PC-9 (cell line): ENCODE data around the gene ANGPTL7. TPM values are rescaled to one million over a fixed set of nuclear protein-coding genes. Genes with fewer than 3 reads are reported as not detected.

Experiments used
- BruUV-seq: library from RNA; stranded (reverse); fragments of 400-500 nt; replicated peaks from 2 replicates; lab custom pipeline; 2021; lab: Mats Ljungman, UMichigan
- CTCF ChIA-PET: fragments of 300-600 bp; sonication (Branson Sonifier 250); formaldehyde crosslinking; loops from one replicate; lab custom pipeline; 2022; ENCODE audit warnings: antibody characterized with exemption; lab: Charles Lee
- POLR2A ChIA-PET: fragments of 300-600 bp; sonication (Branson Sonifier 250); formaldehyde crosslinking; loops from one replicate; lab custom pipeline; 2022; ENCODE audit warnings: antibody characterized with exemption; ENCODE audit not compliant: unreplicated experiment; lab: Charles Lee
- DNase-seq, 2 experiments: peaks; one replicate each; pipeline versions ENCODE4 v3.0.0 to v3.0.0-alpha.2; 2015 to 2022; ENCODE audit warnings: mixed read lengths in 1 of 2
- H2AFZ ChIP-seq: fragments of 200-600 bp; sonication (generic); 2 replicates; pipeline ENCODE4 v1.8.1; 2017; ENCODE audit warnings: antibody characterized with exemption
- H3F3A ChIP-seq: fragments of 200-600 bp; sonication (generic); 2 replicates; pipeline ENCODE4 v1.8.1; 2017; ENCODE audit warnings: antibody characterized with exemption, mild to moderate bottlenecking, low read depth; ENCODE audit not compliant: insufficient read depth
- H3K27ac ChIP-seq: fragments of 200-600 bp; sonication (generic); 2 replicates; pipeline ENCODE4 v1.6.1; 2016; ENCODE audit warnings: mixed run types
- H3K27me3 ChIP-seq: fragments of 200-600 bp; sonication (generic); 2 replicates; pipeline ENCODE4 v1.6.1; 2016; ENCODE audit warnings: low read depth, mixed run types; ENCODE audit not compliant: insufficient read depth
- H3K36me3 ChIP-seq: fragments of 200-600 bp; sonication (generic); 2 replicates; pipeline ENCODE4 v1.6.1; 2016; ENCODE audit warnings: low read depth, mixed run types
- H3K4me1 ChIP-seq: fragments of 200-600 bp; sonication (generic); replicated peaks from 2 replicates; pipeline ENCODE4 v1.6.1; 2016; ENCODE audit warnings: mixed run types; ENCODE audit not compliant: insufficient read depth
- H3K4me2 ChIP-seq: fragments of 200-600 bp; sonication (generic); 2 replicates; pipeline ENCODE4 v1.6.1; 2017; ENCODE audit warnings: mixed run types
- H3K4me3 ChIP-seq: fragments of 200-600 bp; sonication (generic); 2 replicates; pipeline ENCODE4 v1.6.1; 2016; ENCODE audit warnings: mixed run types
- H3K79me2 ChIP-seq: fragments of 200-600 bp; sonication (generic); 2 replicates; pipeline ENCODE4 v1.6.1; 2017; ENCODE audit warnings: low read depth, mixed run types
- H3K9me2 ChIP-seq: fragments of 200-600 bp; sonication (generic); 2 replicates; pipeline ENCODE4 v1.8.1; 2017; ENCODE audit warnings: mild to moderate bottlenecking; ENCODE audit not compliant: insufficient read depth
- H3K9me3 ChIP-seq: fragments of 200-600 bp; sonication (generic); 2 replicates; pipeline ENCODE4 v1.8.1; 2016; ENCODE audit warnings: low read depth; ENCODE audit not compliant: insufficient read depth
- H4K20me1 ChIP-seq: fragments of 200-600 bp; sonication (generic); 2 replicates; pipeline ENCODE4 v1.8.1; 2017; ENCODE audit not compliant: insufficient read depth
- EZH2 ChIP-seq: fragments of 200-600 bp; sonication (generic); IDR thresholded peaks from 2 replicates; pipeline ENCODE4 v1.8.0; 2017; ENCODE audit warnings: antibody characterized with exemption, low read depth
- intact Hi-C: fragments of 100-400 bp; cut with micrococcal nuclease; formaldehyde crosslinking; loops from one replicate; pipeline ENCODE4 v1.10.0; 2022; ENCODE audit not compliant: unreplicated experiment
- total RNA-seq: library from RNA; stranded (reverse); gene quantifications from 2 replicates; pipeline ENCODE4 v1.2.3, GENCODE V29; 2021
- TF ChIP-seq, protein P1 (sequence below): fragments of 200-600 bp; sonication (generic); conservative IDR thresholded peaks from 2 replicates; pipeline ENCODE4 v1.6.1; 2017; ENCODE audit warnings: mixed run types, antibody characterized with exemption, mild to moderate bottlenecking, moderate library complexity

Gene ANGPTL7
- total RNA-seq, 1 experiment from 2014 or later: not detected

DNA sequence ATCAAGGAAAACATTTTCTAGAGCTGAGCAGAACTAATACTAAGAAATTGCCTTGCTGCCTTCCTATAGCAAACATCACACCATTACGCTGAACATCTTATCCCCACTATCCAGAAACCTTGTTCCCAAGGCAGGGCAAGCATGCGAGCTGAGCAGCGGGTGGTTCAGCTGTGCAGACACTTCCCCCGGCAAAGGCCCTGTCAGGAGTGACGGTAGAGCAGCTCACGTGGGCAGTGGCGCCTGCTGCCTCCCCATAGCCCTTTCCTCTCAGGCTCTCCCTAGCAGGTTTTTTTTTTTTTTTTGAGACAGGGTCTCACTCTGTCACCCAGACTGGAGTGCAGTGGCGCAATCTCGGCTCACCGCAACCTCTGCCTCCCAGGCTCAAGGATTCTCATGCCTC is 13.7 kb upstream of the ANGPTL7 start:
- H3F3A ChIP-seq: peaks cover 2% of the 10 kb centered on the region; the same call in 1 of the 2 replicates
- no peaks in the 10 kb centered on the region for H3K9me3 ChIP-seq
- H3K79me2 ChIP-seq: no peaks in the 10 kb centered on the region
- intact Hi-C loops: no loop called here
- no TSS peak for BruUV-seq
- no peak overlapping the region for H2AFZ ChIP-seq
- no peak overlapping the region for H3K4me2 ChIP-seq
- ChIA-PET CTCF (no interaction called here), POLR2A (no interaction called here)
- H3K36me3 ChIP-seq: no peaks in the 10 kb centered on the region
- no peaks in the 10 kb centered on the region for H3K9me2 ChIP-seq
- TF ChIP-seq EZH2: no peak
- TF ChIP-seq, protein P1, sequence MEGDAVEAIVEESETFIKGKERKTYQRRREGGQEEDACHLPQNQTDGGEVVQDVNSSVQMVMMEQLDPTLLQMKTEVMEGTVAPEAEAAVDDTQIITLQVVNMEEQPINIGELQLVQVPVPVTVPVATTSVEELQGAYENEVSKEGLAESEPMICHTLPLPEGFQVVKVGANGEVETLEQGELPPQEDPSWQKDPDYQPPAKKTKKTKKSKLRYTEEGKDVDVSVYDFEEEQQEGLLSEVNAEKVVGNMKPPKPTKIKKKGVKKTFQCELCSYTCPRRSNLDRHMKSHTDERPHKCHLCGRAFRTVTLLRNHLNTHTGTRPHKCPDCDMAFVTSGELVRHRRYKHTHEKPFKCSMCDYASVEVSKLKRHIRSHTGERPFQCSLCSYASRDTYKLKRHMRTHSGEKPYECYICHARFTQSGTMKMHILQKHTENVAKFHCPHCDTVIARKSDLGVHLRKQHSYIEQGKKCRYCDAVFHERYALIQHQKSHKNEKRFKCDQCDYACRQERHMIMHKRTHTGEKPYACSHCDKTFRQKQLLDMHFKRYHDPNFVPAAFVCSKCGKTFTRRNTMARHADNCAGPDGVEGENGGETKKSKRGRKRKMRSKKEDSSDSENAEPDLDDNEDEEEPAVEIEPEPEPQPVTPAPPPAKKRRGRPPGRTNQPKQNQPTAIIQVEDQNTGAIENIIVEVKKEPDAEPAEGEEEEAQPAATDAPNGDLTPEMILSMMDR: no peak
- no peak overlapping the region for H3K4me3 ChIP-seq
- no peaks in the 10 kb centered on the region for H3K27me3 ChIP-seq
- H3K4me1 ChIP-seq: peaks cover 12% of the 10 kb centered on the region
- no peak for DNase-seq
- no peaks in the 10 kb centered on the region for H4K20me1 ChIP-seq
- H3K27ac ChIP-seq: no peak overlapping the region

DNA sequence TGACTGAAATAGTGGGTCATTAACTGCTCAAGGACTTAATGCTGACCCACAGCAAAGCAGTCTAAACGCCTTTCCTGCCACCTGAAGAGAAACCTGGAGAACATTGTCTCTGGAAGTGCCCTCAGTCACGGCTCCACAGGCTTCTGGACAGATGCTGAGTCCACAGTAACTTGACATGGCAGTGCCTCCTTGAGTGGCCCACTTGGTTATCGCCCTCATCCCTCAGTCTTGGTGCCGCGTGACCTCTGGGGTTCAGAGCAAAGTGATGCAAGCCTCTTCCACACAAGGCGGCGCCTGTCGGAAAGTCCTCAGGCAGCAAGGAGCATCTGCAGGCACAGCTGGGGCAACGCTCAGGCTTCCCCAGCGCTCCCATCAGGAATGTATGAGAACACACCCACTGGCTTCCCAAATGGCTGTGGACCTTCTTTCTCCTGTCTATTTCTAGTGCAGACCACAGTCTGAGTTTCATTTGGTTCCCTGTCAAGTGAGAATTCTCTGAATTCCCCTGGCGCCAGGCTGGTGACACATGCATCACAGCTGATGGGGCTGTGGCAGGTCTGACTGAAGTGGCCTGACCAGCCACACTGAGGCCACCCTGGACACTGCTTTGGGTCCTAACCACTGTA is 13.0 kb upstream of the ANGPTL7 start:
- POLR2A ChIA-PET: no interaction called here

DNA sequence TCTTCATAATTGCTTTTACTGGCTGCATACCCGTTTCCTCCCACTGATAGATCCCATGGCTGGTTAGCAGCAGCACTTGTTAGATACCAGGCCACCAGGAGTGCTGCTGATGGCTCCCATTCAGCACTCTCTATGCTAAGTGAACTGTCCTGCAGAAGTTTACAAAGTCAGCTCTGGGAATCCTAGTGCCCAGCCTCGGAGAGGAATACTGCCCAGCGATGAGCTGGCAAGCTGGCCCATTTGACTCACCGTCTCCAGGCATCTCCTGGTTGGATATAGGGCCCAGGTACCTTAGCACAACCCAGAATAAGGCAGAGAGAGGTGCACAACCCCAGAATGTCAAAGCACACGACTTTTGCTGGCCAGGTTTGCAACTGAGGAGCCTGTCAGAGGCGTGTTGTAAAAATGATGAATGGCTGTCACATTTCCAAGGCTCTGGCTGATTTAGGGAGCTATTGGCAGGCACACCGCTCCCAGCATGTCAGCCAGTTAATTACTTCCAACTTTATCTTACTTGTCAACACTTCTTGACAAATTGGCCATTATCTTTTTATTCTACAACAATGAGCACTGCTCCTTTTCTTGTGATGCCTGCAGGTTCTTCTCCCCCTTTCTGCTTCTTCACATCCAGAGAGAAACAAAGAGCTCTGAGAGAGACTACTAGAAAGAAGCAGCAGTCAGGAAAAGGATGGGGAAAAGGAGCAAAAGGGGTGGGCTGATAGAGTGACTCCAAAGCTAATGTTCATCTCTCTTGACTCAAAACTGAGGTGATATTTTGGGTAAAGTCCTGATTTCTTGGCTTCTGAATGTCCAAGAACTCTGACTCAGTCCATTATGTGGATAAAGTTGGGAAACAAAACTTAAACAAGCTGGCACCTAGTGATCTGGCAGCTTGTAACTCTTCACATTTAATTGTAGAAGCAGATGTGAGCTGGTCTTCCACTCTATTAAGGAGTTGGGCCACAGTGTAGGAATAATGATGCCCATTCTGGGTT is 10.8 kb upstream of the ANGPTL7 start:
- no TSS peak for BruUV-seq
- Histone ChIP-seq H3K79me2 (no peaks in the 10 kb centered on the region), H3K27me3 (no peaks in the 10 kb centered on the region), H3F3A (peaks cover 9% of the 10 kb centered on the region; the same call in 1 of the 2 replicates), H2AFZ (no peak overlapping the region), H3K4me2 (no peak overlapping the region), H3K9me3 (no peaks in the 10 kb centered on the region), H3K4me1 (peaks cover 21% of the 10 kb centered on the region), H3K36me3 (no peaks in the 10 kb centered on the region), H3K9me2 (no peaks in the 10 kb centered on the region), H3K27ac (no peak overlapping the region), H4K20me1 (no peaks in the 10 kb centered on the region), H3K4me3 (no peak overlapping the region)
- ChIA-PET CTCF (interaction anchor here (0.6 kb wide), 1 partner anchor 144 kb away, joined by 9 read pairs; no protein-coding TSS in a partner anchor), POLR2A (no interaction called here)
- TF ChIP-seq, protein P1: no peak
- no peak for TF ChIP-seq EZH2
- no peak for DNase-seq
- intact Hi-C loops: no loop called here

More for the DNA sequence above, 13.0 kb upstream of the ANGPTL7 start:
- Histone ChIP-seq H3K9me3 (no peaks in the 10 kb centered on the region), H2AFZ (no peak overlapping the region), H3K4me3 (no peak overlapping the region), H3K9me2 (no peaks in the 10 kb centered on the region), H3K4me1 (peaks cover 20% of the 10 kb centered on the region), H3K27me3 (no peaks in the 10 kb centered on the region), H3K4me2 (no peak overlapping the region), H4K20me1 (no peaks in the 10 kb centered on the region), H3K36me3 (no peaks in the 10 kb centered on the region), H3K27ac (no peak overlapping the region), H3F3A (peaks cover 9% of the 10 kb centered on the region; the same call in 1 of the 2 replicates), H3K79me2 (no peaks in the 10 kb centered on the region)
- intact Hi-C loops: no loop called here
- DNase-seq: no peak
- no TSS peak for BruUV-seq
- TF ChIP-seq, protein P1: no peak
- no peak for TF ChIP-seq EZH2
- CTCF ChIA-PET: no interaction called here
